Measurements from ENCODE around the gene PFN1. TPM values are rescaled to one million over a fixed set of nuclear protein-coding genes. Genes with fewer than 3 reads are reported as not detected.
A peak's percentile ranks its signal among the peaks of the same experiment; 100 is the strongest.

Gene PFN1
- total and polyA plus RNA-seq, 9 of the 15 experiments (the other 6 are each of a cell fraction or from before 2014, with no cell fraction given): 60.5 to 1,479 (median 456) TPM

- TF ChIP-seq USF2 (CRISPR knock-in tag; IDR thresholded peaks at IDR 0.05): no peak
- no peak for TF ChIP-seq PHTF2 (CRISPR knock-in tag; IDR thresholded peaks at IDR 0.05)
- TF ChIP-seq CTCFL (IDR thresholded peaks at IDR 0.05; ENCODE audit: borderline replicate concordance, insufficient read depth, low read depth, low read length, poor library complexity, severe bottlenecking): no peak
- TF ChIP-seq HDAC2 (IDR thresholded peaks at IDR 0.05): no peak
- no peak for TF ChIP-seq ATF1 (CRISPR knock-in tag; IDR thresholded peaks at IDR 0.05)
- TF ChIP-seq ATF1 (tag; IDR thresholded peaks at IDR 0.05): no peak
- TF ChIP-seq ZNF592 (IDR thresholded peaks at IDR 0.05): peak; percentile 43
- TF ChIP-seq SLC30A9 (CRISPR knock-in tag; IDR thresholded peaks at IDR 0.05): no peak
- TF ChIP-seq ZNF146 (CRISPR knock-in tag; IDR thresholded peaks at IDR 0.05; ENCODE audit: unreplicated experiment): no peak
- no peak for TF ChIP-seq TEAD1 (CRISPR knock-in tag; IDR thresholded peaks at IDR 0.05)
- TF ChIP-seq MAFK (IDR thresholded peaks at IDR 0.05; ENCODE audit: low read length): no peak
- TF ChIP-seq ZNF408 (CRISPR knock-in tag; IDR thresholded peaks at IDR 0.05; ENCODE audit: low read depth): no peak
- TF ChIP-seq E2F1 (CRISPR knock-in tag; IDR thresholded peaks at IDR 0.05): no peak
- no peak for TF ChIP-seq CREB3 (tag; conservative IDR thresholded peaks at IDR 0.05; ENCODE audit: low read depth)
- no peak for TF ChIP-seq EWSR1 (IDR thresholded peaks at IDR 0.05; ENCODE audit: borderline replicate concordance, low read depth, partially characterized antibody)
- TF ChIP-seq GABPB2 (CRISPR knock-in tag; conservative IDR thresholded peaks at IDR 0.05): no peak
- no peak; the same call in 1 of the 2 replicates for TF ChIP-seq DMBX1 (CRISPR knock-in tag; IDR thresholded peaks at IDR 0.05; ENCODE audit: borderline replicate concordance)
- TF ChIP-seq ZNF253 (CRISPR knock-in tag; conservative IDR thresholded peaks at IDR 0.05): no peak
- no peak for TF ChIP-seq NR3C1 (CRISPR knock-in tag; IDR thresholded peaks at IDR 0.05)
These were observed 1.2 kb upstream of the PFN1 start (continued) for GRCh38 chr17:4949321-4950074.
